IMR-90 (cell line): ENCODE results near the gene IRF5.

Experiments used
- BHLHE40 ChIP-seq: fragments of 150-350 bp; IDR thresholded peaks from 2 replicates; pipeline ENCODE4 v1.6.1; 2016; ENCODE audit warnings: mild to moderate bottlenecking, low read depth, low read length
- CEBPB ChIP-seq: IDR thresholded peaks from 2 replicates; pipeline ENCODE4 v1.6.1; 2012; ENCODE audit warnings: low read depth, low read length, improper control_type of control experiment
- CHD1 ChIP-seq: IDR thresholded peaks from 2 replicates; pipeline ENCODE4 v1.6.1; 2012; ENCODE audit warnings: low read depth, low read length, improper control_type of control experiment
- FOS ChIP-seq: fragments of 150-350 bp; IDR thresholded peaks from 2 replicates; pipeline ENCODE4 v1.6.1; 2016; ENCODE audit warnings: low read depth, low read length
- MAFK ChIP-seq: IDR thresholded peaks from 2 replicates; pipeline ENCODE4 v1.6.1; 2012; ENCODE audit warnings: low read depth, low read length, improper control_type of control experiment
- MXI1 ChIP-seq: IDR thresholded peaks from 2 replicates; pipeline ENCODE4 v1.6.1; 2012; ENCODE audit warnings: low read depth, mild to moderate bottlenecking, low read length, moderate library complexity, borderline replicate concordance
- POLR2A ChIP-seq: IDR thresholded peaks from 2 replicates; pipeline ENCODE4 v1.6.1; 2012; ENCODE audit warnings: mild to moderate bottlenecking, low read depth, low read length
- RAD21 ChIP-seq: IDR thresholded peaks from 2 replicates; pipeline ENCODE4 v1.6.1; 2012; ENCODE audit warnings: low read length, improper control_type of control experiment
- RCOR1 ChIP-seq: IDR thresholded peaks from 2 replicates; pipeline ENCODE4 v1.6.1; 2012; ENCODE audit warnings: mild to moderate bottlenecking, low read length, improper control_type of control experiment; ENCODE audit not compliant: insufficient replicate concordance
- RFX5 ChIP-seq: IDR thresholded peaks from 2 replicates; pipeline ENCODE4 v1.8.0; 2012; ENCODE audit warnings: low read depth, mild to moderate bottlenecking, low read length, moderate library complexity
- SMC3 ChIP-seq: fragments of 150-350 bp; IDR thresholded peaks from 2 replicates; pipeline ENCODE4 v1.6.1; 2016; ENCODE audit warnings: low read depth, mild to moderate bottlenecking, antibody characterized with exemption, low read length, moderate library complexity
- TF ChIP-seq, protein P1 (sequence below): conservative IDR thresholded peaks from 2 replicates; pipeline ENCODE4 v1.5.1; 2012; ENCODE audit warnings: mild to moderate bottlenecking, low read depth, low read length, improper control_type of control experiment
- TF ChIP-seq, protein P2 (sequence below): fragments of 150-350 bp; IDR thresholded peaks from 2 replicates; pipeline ENCODE4 v1.6.1; 2016; ENCODE audit warnings: low read depth, mild to moderate bottlenecking, low read length, moderate library complexity, borderline replicate concordance
- TF ChIP-seq, protein P3 (sequence below): fragments of 150-350 bp; IDR thresholded peaks from 2 replicates; pipeline ENCODE4 v1.6.1; 2017; ENCODE audit warnings: mild to moderate bottlenecking, antibody characterized with exemption, low read length, low read depth

DNA sequence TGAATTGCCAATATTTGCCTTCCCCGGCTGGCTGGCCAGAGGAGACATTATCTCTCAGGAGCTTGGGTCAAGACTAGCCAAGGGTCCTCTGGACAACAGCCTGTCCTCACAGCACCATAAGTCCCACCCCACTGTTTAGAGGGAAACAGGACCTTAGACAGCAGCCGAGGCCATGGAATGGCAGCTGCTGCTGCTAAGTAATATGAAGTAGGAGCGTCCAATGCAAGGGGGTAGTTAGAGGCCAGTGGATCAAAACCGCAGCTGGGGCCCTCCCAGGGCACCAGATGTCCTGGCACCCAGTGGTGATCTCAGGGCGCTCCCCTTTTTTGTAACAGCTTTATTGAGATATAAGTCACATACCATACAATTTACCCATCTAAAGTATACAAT, 14.3 kb upstream of the IRF5 start:
- TF ChIP-seq POLR2A (no peak), CEBPB (no peak), MXI1 (no peak), FOS (no peak), RFX5 (no peak), BHLHE40 (no peak), CHD1 (no peak), RAD21 (no peak), RCOR1 (no peak), SMC3 (no peak), MAFK (no peak)
- TF ChIP-seq, protein P1, sequence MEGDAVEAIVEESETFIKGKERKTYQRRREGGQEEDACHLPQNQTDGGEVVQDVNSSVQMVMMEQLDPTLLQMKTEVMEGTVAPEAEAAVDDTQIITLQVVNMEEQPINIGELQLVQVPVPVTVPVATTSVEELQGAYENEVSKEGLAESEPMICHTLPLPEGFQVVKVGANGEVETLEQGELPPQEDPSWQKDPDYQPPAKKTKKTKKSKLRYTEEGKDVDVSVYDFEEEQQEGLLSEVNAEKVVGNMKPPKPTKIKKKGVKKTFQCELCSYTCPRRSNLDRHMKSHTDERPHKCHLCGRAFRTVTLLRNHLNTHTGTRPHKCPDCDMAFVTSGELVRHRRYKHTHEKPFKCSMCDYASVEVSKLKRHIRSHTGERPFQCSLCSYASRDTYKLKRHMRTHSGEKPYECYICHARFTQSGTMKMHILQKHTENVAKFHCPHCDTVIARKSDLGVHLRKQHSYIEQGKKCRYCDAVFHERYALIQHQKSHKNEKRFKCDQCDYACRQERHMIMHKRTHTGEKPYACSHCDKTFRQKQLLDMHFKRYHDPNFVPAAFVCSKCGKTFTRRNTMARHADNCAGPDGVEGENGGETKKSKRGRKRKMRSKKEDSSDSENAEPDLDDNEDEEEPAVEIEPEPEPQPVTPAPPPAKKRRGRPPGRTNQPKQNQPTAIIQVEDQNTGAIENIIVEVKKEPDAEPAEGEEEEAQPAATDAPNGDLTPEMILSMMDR = no peak
- TF ChIP-seq, protein P2, sequence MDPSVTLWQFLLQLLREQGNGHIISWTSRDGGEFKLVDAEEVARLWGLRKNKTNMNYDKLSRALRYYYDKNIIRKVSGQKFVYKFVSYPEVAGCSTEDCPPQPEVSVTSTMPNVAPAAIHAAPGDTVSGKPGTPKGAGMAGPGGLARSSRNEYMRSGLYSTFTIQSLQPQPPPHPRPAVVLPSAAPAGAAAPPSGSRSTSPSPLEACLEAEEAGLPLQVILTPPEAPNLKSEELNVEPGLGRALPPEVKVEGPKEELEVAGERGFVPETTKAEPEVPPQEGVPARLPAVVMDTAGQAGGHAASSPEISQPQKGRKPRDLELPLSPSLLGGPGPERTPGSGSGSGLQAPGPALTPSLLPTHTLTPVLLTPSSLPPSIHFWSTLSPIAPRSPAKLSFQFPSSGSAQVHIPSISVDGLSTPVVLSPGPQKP = no peak
- TF ChIP-seq, protein P3, sequence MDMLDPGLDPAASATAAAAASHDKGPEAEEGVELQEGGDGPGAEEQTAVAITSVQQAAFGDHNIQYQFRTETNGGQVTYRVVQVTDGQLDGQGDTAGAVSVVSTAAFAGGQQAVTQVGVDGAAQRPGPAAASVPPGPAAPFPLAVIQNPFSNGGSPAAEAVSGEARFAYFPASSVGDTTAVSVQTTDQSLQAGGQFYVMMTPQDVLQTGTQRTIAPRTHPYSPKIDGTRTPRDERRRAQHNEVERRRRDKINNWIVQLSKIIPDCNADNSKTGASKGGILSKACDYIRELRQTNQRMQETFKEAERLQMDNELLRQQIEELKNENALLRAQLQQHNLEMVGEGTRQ = no peak
